HG03108 (cell line): ENCODE data around the gene TAPT1.
A peak's percentile ranks its signal among the peaks of the same experiment; 100 is the strongest.

Experiments
- ATAC-seq: cut with Tn5 transposase; IDR thresholded peaks from one replicate; pipeline ENCODE4 v1.9.1; 2021; ENCODE audit warnings: moderate library complexity; ENCODE audit not compliant: unreplicated experiment

The TAPT1 gene

DNA sequence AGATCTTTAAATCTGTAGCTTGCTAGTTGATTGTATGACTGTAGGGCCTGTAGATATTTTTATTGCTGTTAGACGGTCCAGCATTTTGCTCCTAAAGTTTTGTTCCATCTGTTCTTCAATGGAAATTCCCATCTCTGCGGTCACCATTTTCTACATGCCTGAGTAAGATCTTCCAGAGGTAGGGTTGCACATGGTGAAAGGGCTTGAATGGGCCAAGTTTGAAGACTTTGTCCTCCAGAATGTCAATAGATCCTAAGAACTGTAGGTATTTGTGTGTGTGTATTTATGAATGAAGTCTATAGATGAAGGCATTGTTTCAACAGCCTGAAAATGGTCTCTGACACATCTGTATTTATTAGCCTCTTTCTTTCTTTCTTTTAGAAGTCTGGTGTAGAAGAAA is 22.3 kb upstream of the TAPT1 start:
- ATAC-seq, result no peak

GRCh38 chr4:16245241-16245640 is 19.0 kb upstream of the TAPT1 start:
- ATAC-seq, result no peak

GRCh38 chr4:16243285-16243684 is 17.0 kb upstream of the TAPT1 start:
- ATAC-seq, result no peak

DNA sequence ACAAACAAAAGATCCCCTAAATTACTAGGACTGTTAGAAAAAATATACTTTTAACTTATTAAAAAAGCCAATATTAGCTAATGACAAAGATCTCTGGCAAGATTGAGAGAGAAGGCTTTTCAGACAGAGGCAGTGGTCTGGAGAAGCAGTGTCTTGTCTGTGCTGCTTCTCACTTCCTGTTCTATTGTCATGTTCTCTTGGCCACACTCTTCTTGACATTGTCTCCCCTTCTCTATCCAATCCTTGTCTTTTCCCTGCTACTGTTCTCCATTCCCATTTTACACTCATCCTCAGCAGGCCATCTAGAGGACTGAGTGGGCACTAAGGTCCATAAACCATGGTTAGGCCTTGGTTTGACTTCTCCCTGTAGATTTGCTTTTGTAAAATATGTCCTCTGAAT is 14.0 kb upstream of the TAPT1 start:
- ATAC-seq, result no peak

DNA sequence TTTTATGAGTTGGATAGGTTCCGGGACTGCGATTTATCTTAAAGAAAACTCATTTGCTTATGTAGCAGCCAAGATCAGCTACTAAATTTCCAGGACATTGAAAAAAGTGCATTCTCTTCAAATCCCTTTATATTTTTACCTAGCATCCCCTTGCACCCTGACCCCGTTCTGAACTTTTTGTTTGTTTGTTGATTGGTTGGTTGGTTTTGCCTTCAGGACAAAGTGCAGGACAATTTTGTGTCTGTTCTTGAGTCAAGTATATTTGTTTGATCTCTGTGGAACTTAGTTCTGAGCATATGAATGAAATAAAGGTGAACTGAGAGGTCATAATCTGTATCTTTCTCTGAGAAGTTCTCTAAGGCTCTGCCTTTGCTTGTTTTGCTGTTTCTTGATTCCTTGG is 12.8 kb upstream of the TAPT1 start:
- no peak for ATAC-seq

DNA sequence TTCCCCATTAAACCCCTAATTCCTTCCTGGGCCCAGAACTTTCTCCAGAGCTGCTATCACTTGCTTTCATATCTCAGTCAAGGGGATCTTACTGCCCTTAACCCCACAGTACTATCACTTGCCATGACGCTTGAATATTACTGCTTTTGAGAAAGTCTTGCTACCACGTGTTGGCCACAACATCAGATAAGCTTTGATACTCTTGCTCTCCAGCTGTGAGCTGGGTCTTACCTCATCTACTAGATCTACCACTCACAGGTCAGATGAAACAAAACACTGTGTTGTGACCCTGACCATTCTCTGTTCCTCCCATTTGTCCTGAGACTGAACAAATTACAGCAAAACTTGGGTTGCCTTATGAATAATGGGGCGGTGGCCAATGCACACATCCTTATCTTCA is 12.1 kb upstream of the TAPT1 start:
- no peak for ATAC-seq

DNA sequence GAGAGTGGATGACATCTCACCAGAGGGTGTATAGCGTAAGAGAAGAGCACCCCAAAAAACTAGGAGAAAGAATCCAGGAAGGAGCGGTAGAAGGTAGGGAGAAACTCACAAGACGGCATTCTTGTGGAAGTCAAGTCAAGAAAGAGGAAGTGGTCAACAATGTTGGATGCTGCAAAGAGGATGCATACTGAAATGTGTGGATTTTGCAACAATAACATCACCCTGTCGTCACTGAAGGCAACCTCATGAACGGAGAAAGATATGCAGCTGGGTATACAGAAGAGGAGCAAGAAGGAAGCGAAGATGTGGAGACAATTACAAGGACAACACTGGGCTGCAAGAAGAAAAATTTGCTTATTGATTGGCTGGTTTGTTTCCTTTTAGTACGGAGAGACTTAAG is 11.4 kb upstream of the TAPT1 start:
- ATAC-seq, result no peak

DNA sequence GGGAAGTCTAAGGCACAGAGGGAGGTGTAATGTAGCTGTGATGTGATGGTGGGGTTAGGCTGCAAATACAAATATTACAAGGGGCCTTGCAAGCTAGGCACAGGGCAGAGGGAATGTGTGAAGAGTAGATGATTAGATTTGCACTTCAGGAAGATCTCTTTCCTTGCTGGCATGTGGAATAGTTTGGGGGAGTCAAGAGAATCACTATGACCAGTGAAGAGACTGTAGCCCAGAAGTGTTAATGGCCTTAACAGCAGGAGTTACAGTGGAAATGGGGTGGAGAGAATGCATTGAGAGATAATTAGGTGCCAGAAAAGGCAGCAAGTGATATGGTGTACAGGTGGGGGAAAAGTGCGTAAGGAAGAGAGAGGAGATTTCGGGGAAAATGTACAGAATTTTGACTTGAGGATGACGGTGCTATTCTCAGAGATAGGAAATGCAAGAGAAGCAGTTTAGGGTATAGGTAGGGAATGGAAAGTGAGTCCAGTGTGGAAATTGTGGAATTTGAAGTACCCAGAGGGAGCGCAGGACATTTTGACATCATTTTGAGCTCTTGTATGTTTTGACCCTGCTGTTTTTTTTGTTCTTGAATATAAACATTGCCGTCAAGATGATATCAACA is 10.2 kb upstream of the TAPT1 start:
- no peak for ATAC-seq

DNA sequence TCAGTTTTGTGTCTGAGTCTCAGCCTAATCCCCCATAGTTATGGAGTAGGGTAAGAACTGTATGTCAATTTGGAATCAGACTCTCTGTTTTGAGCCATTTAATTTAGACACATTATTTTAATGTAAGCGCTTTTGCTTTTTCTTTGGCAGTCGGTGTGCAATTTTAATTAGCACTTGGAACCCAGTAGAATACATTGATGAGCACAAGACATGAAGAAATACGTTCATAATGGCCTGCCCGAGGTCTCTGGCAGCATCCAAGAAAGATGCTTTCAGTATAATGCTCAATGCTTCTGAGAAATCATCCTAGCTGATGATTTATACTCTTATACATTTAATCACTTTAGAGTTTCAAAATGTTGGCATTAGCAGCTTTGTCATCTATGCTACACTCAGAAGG is 8.9 kb upstream of the TAPT1 start:
- no peak for ATAC-seq

DNA sequence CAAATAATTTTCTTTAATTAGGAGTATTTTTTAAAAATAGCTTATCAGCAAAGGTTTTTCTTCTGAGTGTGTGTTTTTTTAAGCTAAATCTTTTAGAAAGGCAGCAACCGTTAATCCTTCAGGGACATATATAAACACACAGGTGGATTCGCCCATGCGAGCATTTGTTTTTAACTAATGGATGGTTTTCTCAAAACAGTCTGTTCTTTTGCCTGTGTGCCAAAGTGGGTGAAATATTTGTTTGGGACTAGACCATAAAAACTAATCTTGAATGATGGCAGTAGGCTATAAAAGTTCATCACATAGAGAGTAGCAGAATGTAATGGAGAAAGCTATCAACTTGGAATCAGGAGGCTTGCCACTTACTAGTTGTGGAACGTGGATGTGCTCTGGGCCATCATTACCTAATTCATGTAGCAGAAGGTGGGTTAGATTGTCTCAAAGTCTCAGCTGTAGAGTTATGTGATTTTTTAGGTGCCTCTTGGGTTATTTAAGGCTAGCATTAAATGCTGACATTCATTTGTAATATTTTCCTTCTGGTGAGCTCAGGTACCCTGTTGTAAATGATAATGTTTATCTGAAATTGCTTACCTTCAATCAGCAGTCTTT is 7.4 kb upstream of the TAPT1 start:
- no peak for ATAC-seq

GRCh38 chr4:16231570-16232245 is 5.4 kb upstream of the TAPT1 start:
- ATAC-seq, result no peak

DNA sequence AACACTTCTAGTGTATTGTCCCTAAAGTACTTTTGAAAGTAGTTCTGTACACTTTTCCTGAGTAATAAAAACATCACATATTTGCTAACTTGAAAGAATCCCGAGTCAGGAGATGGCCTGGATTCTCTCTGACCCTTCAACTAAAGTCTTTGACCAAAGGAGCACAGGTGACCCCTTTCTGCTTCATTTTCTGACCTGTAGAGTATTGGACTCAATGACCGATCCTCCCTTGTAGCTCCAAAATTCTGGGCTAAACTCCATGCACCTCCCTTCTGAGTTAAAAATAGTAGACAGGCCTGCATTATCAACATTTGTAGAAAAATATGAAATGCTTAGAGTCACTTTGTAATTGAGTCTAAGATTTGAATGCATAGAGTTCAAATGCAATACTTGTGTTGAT is 4.0 kb upstream of the TAPT1 start:
- no peak for ATAC-seq

GRCh38 chr4:16229604-16230003 is 3.3 kb upstream of the TAPT1 start:
- no peak for ATAC-seq

DNA sequence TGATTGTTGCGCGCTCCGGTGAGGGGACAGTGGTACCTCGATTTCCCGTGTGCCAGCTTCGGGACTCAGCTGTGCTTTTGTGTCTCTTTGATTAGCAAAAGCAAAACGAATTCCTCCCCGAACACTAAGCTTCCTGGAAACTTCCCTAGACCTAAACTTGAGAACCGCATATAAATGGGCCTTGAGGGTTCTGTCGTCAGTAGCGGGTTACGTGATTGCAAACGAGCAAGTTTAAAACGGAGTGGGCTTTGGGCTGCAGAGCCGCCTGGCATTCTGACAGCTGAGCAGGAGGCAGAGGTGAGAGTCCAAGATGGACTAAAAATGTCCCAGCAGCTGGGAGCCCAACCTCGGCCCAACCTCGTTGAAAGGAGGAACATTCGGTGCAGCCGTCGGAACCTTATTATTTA is 1.2 kb upstream of the TAPT1 start:
- no peak for ATAC-seq

DNA sequence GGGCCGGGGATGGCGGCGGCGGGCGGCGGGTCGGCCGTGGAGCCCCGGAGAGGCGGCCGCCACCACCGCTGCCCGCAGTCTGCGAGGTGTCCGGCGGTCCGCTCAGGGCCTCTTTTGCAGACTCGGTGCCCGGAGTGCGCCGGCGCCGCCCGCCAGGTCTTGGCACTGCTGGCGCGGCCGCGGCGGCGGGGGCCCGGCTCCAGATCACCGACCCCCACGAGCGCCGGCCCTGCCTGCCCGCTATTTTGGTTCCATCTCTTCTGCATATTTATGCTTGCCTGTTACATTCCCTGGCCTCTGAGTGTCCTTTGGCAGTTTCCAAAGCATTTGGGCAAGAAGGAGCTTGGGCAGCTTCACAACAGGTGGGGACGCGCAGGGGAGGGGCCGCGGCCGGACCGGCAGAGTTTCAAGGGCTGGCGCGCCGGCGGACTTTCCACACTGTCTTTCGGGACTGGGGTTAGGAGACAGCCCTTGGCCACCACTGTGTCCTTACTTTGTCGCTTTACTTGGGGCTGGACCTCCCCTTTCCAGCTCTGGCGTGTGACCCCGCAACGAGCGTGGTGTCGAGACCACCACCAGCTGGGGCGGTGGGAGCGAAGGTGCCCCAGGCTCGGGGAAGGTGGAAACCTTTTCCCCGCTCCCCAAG is 668 bp upstream of the TAPT1 start:
- ATAC-seq, result peak; percentile 27

GRCh38 chr4:16225167-16225862 is 956 bp downstream of the TAPT1 start:
- no peak for ATAC-seq

GRCh38 chr4:16224264-16225166 is 1.8 kb downstream of the TAPT1 start:
- ATAC-seq, result no peak

DNA sequence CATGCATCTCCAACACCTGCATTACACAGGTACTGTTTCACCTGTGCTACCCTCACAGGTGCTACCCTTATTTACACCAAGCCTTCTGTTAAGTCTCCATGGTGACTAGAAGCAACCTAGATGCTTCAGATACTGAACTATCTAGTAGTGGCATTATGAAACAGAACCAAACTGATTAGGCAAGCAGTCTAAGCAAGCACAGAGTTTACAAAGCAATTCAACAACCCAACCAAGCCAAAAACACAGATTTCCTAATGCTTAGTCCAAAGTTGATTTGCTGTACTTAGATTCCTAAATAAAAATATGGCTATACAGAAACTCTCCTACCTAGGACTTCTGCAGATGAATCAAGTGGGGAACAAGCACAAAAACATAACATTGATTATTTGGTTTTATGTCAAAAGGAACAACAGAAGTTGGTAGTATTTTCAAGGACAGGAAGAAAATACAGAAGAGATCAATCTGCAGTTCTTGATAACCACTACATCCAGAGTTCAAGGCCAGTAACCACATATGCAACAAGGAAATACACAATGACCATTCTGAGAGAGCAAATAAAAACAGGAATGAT is 3.2 kb downstream of the TAPT1 start:
- no peak for ATAC-seq

GRCh38 chr4:16218950-16219349 is 7.3 kb downstream of the TAPT1 start:
- no peak for ATAC-seq
